Suprapubic skin (tissue), 3 donors: ENCODE results near the gene INMT.

Experiments used
- EP300 ChIP-seq: sonication (generic); formaldehyde crosslinking; IDR thresholded peaks from one replicate; pipeline ENCODE4 v1.6.1; 2017; ENCODE audit warnings: antibody characterized with exemption
- POLR2A ChIP-seq, 2 donors: fragments of 450-650 bp; IDR thresholded peaks; one replicate each; pipeline ENCODE4 v1.6.1; 2017; ENCODE audit warnings: antibody characterized with exemption in 2 of 2, mild to moderate bottlenecking in 2 of 2, moderate library complexity in 2 of 2
- TF ChIP-seq, protein P1 (sequence below), 2 donors: fragments of 200-600 bp in 1 of 2; fragments of 450-650 bp in 1 of 2; sonication (generic) in 1 of 2; IDR thresholded peaks; one replicate each; pipeline ENCODE4 v1.5.1; 2016 to 2019; ENCODE audit warnings: antibody characterized with exemption in 2 of 2, mild to moderate bottlenecking in 1 of 2, moderate library complexity in 1 of 2

DNA sequence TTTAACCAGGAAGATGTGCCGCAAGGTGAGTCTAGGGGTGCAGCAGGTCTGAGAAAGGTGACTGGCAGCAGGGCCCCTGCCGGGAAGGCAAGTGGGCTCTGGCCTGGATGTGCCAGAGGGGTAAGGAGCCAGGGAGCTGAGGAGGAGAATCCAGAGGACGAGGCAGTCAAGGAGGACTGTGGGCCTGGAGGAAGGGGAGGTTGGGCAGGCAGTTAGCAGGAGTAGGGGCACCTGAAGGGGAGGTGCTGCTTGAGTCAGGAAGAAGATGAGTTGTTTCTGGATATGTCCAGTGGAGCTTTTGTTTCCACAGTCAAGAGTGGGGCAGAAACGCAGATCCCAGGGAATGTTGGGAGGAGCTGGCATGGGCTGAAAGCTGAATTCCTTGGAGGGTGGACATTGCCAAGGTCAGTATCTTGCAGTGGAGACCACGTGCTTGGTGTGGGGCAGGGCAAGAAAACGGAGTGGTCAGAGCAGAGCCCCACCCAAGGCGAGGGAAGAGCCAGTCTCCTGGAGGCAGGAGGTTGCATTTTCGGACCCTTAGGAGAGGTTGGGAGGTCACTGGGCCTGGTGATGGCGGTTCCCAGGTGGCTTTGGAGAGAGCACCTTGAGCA, 53.3 kb downstream of the INMT start:
- TF ChIP-seq POLR2A (IDR thresholded peaks at IDR 0.05) (no peak), EP300 (no peak)
- TF ChIP-seq, protein P1, sequence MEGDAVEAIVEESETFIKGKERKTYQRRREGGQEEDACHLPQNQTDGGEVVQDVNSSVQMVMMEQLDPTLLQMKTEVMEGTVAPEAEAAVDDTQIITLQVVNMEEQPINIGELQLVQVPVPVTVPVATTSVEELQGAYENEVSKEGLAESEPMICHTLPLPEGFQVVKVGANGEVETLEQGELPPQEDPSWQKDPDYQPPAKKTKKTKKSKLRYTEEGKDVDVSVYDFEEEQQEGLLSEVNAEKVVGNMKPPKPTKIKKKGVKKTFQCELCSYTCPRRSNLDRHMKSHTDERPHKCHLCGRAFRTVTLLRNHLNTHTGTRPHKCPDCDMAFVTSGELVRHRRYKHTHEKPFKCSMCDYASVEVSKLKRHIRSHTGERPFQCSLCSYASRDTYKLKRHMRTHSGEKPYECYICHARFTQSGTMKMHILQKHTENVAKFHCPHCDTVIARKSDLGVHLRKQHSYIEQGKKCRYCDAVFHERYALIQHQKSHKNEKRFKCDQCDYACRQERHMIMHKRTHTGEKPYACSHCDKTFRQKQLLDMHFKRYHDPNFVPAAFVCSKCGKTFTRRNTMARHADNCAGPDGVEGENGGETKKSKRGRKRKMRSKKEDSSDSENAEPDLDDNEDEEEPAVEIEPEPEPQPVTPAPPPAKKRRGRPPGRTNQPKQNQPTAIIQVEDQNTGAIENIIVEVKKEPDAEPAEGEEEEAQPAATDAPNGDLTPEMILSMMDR (IDR thresholded peaks at IDR 0.05): no peak
